ENCODE results near the gene EIF3D. TPM values are rescaled to one million over a fixed set of nuclear protein-coding genes. Genes with fewer than 3 reads are reported as not detected.

Gene EIF3D
- total and polyA plus RNA-seq, 2 experiments from 2014 or later: 148 to 381 TPM

DNA sequence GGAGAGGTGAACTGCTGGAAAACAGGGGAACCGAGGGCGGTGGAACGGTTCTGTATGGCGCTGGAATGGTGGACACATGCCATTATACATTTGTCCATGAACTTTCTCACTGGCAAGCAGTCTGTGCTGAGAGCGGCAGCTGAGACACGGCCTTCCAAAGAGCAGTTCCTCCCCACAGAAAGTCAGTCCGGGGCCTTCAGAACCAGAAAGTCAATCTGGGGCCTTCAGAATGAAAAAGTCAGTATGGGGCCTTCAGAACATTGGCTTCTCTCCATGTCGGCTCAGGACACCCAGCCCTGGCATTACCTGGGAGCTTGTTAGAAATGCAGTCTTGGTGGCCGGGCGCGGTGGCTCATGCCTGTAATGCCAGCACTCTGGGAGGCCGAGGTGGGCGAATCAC, 56.3 kb downstream of the EIF3D start:
- H3K27me3 ChIP-seq (ENCODE audit: insufficient read depth): no peaks in the 10 kb centered on the region
- H3K79me2 ChIP-seq (replicated peaks; ENCODE audit: insufficient read depth): no peaks in the 10 kb centered on the region
- H3F3A ChIP-seq (replicated peaks; ENCODE audit: low read depth): no peaks in the 10 kb centered on the region
- no peak overlapping the region for H2AFZ ChIP-seq
- peaks cover 29% of the 10 kb centered on the region for H3K36me3 Mint-ChIP-seq (ENCODE audit: low read depth)
- H3K4me3 ChIP-seq: no peak overlapping the region
- TF ChIP-seq ZNF331 (CRISPR knock-in tag; IDR thresholded peaks at IDR 0.05; ENCODE audit: low read depth): no peak
- TF ChIP-seq, protein P1, sequence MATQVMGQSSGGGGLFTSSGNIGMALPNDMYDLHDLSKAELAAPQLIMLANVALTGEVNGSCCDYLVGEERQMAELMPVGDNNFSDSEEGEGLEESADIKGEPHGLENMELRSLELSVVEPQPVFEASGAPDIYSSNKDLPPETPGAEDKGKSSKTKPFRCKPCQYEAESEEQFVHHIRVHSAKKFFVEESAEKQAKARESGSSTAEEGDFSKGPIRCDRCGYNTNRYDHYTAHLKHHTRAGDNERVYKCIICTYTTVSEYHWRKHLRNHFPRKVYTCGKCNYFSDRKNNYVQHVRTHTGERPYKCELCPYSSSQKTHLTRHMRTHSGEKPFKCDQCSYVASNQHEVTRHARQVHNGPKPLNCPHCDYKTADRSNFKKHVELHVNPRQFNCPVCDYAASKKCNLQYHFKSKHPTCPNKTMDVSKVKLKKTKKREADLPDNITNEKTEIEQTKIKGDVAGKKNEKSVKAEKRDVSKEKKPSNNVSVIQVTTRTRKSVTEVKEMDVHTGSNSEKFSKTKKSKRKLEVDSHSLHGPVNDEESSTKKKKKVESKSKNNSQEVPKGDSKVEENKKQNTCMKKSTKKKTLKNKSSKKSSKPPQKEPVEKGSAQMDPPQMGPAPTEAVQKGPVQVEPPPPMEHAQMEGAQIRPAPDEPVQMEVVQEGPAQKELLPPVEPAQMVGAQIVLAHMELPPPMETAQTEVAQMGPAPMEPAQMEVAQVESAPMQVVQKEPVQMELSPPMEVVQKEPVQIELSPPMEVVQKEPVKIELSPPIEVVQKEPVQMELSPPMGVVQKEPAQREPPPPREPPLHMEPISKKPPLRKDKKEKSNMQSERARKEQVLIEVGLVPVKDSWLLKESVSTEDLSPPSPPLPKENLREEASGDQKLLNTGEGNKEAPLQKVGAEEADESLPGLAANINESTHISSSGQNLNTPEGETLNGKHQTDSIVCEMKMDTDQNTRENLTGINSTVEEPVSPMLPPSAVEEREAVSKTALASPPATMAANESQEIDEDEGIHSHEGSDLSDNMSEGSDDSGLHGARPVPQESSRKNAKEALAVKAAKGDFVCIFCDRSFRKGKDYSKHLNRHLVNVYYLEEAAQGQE (IDR thresholded peaks at IDR 0.05; ENCODE audit: unreplicated experiment): no peak
- no peak for TF ChIP-seq JUNB (IDR thresholded peaks at IDR 0.05; ENCODE audit: unreplicated experiment)
- TF ChIP-seq EZH2phosphoT487 (IDR thresholded peaks at IDR 0.05; ENCODE audit: unreplicated experiment): no peak
- TF ChIP-seq, protein P2, sequence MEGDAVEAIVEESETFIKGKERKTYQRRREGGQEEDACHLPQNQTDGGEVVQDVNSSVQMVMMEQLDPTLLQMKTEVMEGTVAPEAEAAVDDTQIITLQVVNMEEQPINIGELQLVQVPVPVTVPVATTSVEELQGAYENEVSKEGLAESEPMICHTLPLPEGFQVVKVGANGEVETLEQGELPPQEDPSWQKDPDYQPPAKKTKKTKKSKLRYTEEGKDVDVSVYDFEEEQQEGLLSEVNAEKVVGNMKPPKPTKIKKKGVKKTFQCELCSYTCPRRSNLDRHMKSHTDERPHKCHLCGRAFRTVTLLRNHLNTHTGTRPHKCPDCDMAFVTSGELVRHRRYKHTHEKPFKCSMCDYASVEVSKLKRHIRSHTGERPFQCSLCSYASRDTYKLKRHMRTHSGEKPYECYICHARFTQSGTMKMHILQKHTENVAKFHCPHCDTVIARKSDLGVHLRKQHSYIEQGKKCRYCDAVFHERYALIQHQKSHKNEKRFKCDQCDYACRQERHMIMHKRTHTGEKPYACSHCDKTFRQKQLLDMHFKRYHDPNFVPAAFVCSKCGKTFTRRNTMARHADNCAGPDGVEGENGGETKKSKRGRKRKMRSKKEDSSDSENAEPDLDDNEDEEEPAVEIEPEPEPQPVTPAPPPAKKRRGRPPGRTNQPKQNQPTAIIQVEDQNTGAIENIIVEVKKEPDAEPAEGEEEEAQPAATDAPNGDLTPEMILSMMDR (conservative IDR thresholded peaks at IDR 0.05; ENCODE audit: low read depth in 2 of 2): no peak
- TF ChIP-seq STAT1 (IDR thresholded peaks at IDR 0.05; ENCODE audit: unreplicated experiment): no peak
- TF ChIP-seq ZNF114 (CRISPR knock-in tag; IDR thresholded peaks at IDR 0.05): no peak
- TF ChIP-seq CREB1 (CRISPR knock-in tag; IDR thresholded peaks at IDR 0.05; ENCODE audit: low read depth): no peak
- TF ChIP-seq ETS1 (IDR thresholded peaks at IDR 0.05): no peak
- TF ChIP-seq NANOG (IDR thresholded peaks at IDR 0.05; ENCODE audit: borderline replicate concordance): no peak
- no peak for TF ChIP-seq POLR2AphosphoS5 (IDR thresholded peaks at IDR 0.05; ENCODE audit: low read depth)
- no peak for TF ChIP-seq EZH2 (IDR thresholded peaks at IDR 0.05; ENCODE audit: low read depth, unreplicated experiment)
- TF ChIP-seq, protein P3, sequence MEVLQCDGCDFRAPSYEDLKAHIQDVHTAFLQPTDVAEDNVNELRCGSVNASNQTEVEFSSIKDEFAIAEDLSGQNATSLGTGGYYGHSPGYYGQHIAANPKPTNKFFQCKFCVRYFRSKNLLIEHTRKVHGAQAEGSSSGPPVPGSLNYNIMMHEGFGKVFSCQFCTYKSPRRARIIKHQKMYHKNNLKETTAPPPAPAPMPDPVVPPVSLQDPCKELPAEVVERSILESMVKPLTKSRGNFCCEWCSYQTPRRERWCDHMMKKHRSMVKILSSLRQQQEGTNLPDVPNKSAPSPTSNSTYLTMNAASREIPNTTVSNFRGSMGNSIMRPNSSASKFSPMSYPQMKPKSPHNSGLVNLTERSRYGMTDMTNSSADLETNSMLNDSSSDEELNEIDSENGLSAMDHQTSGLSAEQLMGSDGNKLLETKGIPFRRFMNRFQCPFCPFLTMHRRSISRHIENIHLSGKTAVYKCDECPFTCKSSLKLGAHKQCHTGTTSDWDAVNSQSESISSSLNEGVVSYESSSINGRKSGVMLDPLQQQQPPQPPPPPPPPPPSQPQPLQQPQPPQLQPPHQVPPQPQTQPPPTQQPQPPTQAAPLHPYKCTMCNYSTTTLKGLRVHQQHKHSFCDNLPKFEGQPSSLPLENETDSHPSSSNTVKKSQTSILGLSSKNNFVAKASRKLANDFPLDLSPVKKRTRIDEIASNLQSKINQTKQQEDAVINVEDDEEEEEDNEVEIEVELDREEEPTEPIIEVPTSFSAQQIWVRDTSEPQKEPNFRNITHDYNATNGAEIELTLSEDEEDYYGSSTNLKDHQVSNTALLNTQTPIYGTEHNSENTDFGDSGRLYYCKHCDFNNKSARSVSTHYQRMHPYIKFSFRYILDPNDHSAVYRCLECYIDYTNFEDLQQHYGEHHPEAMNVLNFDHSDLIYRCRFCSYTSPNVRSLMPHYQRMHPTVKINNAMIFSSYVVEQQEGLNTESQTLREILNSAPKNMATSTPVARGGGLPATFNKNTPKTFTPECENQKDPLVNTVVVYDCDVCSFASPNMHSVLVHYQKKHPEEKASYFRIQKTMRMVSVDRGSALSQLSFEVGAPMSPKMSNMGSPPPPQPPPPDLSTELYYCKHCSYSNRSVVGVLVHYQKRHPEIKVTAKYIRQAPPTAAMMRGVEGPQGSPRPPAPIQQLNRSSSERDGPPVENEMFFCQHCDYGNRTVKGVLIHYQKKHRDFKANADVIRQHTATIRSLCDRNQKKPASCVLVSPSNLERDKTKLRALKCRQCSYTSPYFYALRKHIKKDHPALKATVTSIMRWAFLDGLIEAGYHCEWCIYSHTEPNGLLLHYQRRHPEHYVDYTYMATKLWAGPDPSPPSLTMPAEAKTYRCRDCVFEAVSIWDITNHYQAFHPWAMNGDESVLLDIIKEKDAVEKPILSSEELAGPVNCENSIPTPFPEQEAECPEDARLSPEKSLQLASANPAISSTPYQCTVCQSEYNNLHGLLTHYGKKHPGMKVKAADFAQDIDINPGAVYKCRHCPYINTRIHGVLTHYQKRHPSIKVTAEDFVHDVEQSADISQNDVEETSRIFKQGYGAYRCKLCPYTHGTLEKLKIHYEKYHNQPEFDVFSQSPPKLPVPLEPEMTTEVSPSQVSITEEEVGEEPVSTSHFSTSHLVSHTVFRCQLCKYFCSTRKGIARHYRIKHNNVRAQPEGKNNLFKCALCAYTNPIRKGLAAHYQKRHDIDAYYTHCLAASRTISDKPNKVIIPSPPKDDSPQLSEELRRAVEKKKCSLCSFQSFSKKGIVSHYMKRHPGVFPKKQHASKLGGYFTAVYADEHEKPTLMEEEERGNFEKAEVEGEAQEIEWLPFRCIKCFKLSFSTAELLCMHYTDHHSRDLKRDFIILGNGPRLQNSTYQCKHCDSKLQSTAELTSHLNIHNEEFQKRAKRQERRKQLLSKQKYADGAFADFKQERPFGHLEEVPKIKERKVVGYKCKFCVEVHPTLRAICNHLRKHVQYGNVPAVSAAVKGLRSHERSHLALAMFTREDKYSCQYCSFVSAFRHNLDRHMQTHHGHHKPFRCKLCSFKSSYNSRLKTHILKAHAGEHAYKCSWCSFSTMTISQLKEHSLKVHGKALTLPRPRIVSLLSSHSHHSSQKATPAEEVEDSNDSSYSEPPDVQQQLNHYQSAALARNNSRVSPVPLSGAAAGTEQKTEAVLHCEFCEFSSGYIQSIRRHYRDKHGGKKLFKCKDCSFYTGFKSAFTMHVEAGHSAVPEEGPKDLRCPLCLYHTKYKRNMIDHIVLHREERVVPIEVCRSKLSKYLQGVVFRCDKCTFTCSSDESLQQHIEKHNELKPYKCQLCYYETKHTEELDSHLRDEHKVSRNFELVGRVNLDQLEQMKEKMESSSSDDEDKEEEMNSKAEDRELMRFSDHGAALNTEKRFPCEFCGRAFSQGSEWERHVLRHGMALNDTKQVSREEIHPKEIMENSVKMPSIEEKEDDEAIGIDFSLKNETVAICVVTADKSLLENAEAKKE (CRISPR knock-in tag; IDR thresholded peaks at IDR 0.05): no peak
- no peak overlapping the region for H3K27ac Mint-ChIP-seq
- H3K4me1 ChIP-seq (ENCODE audit: insufficient read depth): no peaks in the 10 kb centered on the region
- peaks cover 10% of the 10 kb centered on the region for H3K27me3 Mint-ChIP-seq (ENCODE audit: insufficient read depth, low read depth, poor library complexity)
- H3K9me3 Mint-ChIP-seq: no peaks in the 10 kb centered on the region
- no peaks in the 10 kb centered on the region; the same call in 2 of the 3 replicates for H3K4me1 Mint-ChIP-seq
- no peak for DNase-seq (ENCODE audit: low spot score)
- H3K4me2 ChIP-seq: no peak overlapping the region
- H3K4me3 Mint-ChIP-seq: no peak overlapping the region
- no peaks in the 10 kb centered on the region; the same call in 1 of the 2 replicates for H4K20me1 ChIP-seq (replicated peaks; ENCODE audit: insufficient read depth)
- no peak overlapping the region for H3K27ac ChIP-seq (ENCODE audit: low read depth)
- no peaks in the 10 kb centered on the region for H3K9me2 ChIP-seq (ENCODE audit: insufficient read depth)
- ATAC-seq: no peak
- H3K36me3 ChIP-seq (ENCODE audit: insufficient read depth): no peaks in the 10 kb centered on the region

Measured in GM23338 (cell line).